HG03558 (cell line): ENCODE results near the gene RANBP17.
"Not testable (repeated sequence)": the region's sequence is repeated elsewhere in the genome, so short reads cannot be mapped to it uniquely, and the experiment has no call there.

Experiments used
- ATAC-seq: cut with Tn5 transposase; IDR thresholded peaks from one replicate; pipeline ENCODE4 v1.9.1; 2021; ENCODE audit warnings: moderate number of reproducible peaks; ENCODE audit not compliant: unreplicated experiment; ENCODE audit errors: extremely low read depth

Gene RANBP17

GRCh38 chr5:171272996-171273970 lies 411.5 kb downstream of the RANBP17 start:
- ATAC-seq: no peak

DNA sequence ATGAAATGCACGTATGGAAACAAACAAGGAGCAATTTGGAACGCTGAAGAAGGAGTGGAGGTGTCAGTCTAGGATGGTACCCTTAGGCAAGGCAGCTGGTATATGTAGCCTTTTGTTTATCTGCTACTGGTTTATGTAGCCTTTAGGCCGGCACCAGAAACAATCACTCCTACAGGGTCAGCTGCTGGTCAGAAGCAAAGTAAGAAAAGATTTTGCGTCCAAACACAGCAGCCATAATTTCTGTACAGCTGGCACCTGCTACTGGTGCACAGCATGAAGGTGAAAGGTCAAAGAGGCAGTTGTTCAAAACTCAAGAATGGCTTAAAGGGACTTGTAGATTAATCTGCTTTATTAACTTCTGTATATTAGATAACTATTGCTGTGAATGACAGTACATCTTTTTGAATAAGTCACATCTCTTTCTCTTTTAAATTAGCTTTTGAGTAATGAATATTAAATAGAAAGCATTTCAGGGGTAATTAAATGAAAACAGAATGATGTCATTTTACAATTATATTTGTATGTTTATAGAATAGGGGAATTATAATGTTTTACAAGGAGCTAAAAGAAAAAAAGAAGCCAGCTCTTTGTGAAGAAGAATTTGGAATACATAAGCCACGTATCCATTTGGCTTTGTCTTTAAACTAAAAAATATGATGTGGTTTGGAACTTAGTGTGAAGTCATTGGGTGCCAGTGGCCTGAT lies 414.2 kb downstream of the RANBP17 start:
- ATAC-seq: no peak

GRCh38 chr5:171283753-171284152 lies 421.9 kb downstream of the RANBP17 start:
- ATAC-seq: no peak

- ATAC-seq: no peak
These were observed 423.6 kb downstream of the RANBP17 start for GRCh38 chr5:171285465-171285864.

DNA sequence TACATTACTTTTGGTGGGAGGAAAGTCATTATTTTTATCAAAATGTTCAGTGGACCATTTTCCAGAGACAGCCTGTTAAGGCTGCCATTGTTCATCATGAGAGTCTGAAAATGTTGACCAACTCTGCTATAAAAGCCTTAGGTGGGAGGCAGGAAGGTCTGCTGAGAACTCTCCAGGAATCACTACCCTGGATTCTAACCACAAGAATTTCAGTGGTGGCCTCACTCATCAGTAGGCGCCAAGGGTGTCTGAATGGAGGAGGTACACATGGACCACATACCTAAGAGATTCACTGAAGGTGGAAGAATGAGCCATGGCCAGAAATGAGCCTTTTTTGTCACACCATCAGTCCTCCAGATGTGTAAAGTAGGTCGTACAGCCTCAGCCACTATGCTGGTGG lies 426.2 kb downstream of the RANBP17 start:
- no peak for ATAC-seq

- no peak for ATAC-seq
These were observed 429.6 kb downstream of the RANBP17 start for GRCh38 chr5:171291371-171291770.

DNA sequence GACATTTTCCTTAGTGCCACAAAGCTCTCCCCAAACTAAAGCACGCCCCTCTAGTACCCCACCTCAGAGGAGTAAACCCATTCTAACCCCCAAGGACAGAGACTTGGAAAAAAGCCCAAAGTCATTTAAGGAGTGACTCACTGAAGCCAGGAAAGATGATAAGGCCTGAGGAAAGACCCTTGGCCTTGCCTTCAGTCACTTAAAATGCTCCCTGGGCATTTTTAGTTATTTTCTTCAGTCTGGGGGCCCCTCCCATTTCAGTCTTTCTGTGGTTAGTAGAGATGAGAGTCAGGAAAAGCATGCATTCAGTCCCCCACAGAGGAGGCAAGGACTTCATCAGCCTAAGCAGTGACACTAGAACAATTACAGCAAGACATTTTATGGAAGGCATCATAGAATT lies 433.5 kb downstream of the RANBP17 start:
- no peak for ATAC-seq

DNA sequence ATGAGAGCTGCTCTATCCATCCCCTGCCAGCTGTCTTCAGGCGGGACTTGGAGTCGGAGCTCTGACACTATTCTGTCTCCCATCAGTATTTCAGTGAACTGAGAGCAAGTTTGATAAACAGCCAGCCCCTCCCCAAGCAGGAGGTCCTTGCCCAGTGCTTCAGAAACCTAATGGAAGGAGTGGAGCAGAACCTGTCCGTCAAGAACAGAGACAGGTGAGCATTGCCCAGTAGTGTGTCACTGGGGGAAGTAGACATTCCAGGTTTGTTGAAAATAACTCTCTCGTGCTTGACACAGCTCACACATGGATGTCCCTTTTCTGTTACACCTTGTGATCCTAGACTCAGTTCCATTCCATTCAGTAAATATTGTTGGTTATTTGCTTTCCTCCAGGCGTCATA lies 434.0 kb downstream of the RANBP17 start:
- ATAC-seq: no peak

- ATAC-seq: not testable (repeated sequence)
These were observed 436.1 kb downstream of the RANBP17 start for GRCh38 chr5:171297941-171298340.

DNA sequence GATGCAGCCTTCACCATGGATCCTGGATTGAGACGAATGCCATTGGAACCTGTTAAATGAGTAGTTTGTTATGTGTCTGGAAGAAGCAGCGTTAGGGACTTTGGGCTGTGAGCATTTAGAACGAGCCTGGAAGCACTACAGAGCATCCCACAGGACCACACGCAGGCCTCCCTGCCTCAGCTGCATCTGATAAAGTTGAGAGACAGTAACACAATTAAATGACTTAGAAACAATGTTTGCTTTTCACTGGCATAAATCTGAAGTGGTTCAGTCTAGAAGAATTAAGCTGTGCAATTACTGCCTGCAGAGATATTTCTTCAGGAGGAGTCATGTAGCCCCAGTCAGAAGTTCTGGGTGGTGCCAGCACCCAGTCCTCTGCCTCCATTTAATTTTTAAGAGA lies 437.4 kb downstream of the RANBP17 start:
- no peak for ATAC-seq

DNA sequence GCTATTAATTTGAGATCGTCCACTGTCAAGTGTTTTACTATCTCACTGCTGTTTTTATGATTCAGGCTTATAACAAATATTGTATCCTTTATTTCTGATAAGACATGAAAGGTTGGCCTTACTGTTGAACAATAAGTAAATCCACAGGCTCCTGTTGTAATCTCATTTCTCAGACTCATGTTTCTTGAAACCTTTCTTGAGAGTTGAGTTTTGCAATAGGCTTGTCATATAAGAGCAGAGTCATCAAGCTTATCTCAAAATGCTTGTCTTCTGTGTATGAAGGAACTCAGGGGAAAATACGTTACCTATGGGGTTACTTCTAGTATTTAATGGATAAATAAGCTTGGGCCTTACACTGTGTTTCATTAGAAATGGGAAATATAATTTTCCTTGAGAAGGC lies 438.0 kb downstream of the RANBP17 start:
- ATAC-seq: no peak

DNA sequence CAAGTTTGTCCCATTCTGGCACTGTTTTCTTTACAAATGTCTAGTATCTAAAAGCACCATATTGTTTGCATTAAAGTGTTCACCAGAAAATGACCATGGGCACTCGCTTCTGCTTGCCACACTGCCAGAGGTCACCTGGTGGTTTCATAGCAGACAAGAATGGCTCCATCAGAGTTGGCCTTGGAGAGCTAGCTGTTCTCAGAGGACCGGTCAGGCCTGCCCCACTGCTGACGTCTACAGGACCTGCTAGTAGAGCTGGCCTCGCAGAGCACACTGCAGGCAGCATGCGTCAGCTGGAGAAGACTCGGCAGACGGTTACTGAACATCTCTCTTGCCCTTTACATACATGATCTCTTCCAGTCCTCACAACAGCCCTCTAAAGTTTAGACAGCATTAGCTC lies 438.5 kb downstream of the RANBP17 start:
- ATAC-seq: no peak

DNA sequence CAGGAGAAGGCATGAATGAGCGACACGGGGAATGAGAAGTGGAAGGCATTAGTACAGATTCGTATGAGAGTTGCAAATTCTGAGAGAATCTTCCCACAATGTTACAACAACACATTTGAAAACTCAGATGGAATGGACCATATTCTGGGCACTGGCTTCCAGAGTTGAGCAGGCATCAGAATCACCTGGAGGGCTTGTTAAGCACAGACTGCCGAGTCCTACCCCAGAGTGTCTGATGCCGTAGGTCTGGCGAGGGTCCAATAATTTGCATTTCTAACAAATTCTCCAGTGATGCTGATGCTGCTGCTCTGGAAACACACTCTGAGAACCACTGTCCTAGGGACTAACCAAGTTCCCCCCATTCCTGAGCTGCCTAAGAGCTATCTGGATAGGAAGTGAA lies 444.3 kb downstream of the RANBP17 start:
- no peak for ATAC-seq

DNA sequence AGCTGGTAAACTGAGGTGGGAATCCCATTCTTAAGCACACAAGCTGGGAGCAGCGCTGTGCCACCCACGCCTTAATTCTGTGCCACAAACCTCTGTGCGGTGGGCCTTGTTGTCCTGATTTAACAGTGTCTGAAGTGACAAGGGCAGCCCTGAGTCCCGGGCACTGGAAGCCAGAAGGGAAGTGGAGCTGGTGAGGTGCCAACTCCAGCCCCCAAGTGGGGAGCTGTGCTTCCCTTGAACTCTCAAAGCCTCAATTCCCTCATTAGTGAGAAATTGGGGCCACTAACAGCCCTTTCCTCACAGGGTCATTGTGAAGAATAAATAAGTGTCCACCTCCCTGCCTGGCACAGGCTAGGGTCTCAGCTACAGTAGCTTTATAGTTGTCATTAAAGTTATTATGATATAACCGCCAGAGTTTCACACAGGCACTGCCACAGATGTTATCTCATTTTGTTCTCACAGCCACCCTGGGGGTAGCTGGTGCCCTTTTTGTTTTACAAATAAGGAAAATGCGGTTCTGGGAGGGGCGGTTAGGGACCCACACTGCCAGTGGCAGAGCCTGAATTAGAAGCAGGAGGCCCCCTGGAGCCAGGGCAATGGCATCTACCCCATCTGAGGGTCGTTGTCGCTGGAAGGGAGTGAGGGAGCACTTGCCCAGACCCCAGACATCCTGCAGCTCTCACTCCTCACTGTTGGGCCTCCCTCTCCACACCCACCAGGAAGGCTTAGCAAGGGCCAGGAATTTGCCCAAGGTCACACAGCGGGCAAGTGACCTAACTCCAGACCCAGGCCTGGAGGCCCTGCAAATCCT lies 445.2 kb downstream of the RANBP17 start:
- no peak for ATAC-seq

DNA sequence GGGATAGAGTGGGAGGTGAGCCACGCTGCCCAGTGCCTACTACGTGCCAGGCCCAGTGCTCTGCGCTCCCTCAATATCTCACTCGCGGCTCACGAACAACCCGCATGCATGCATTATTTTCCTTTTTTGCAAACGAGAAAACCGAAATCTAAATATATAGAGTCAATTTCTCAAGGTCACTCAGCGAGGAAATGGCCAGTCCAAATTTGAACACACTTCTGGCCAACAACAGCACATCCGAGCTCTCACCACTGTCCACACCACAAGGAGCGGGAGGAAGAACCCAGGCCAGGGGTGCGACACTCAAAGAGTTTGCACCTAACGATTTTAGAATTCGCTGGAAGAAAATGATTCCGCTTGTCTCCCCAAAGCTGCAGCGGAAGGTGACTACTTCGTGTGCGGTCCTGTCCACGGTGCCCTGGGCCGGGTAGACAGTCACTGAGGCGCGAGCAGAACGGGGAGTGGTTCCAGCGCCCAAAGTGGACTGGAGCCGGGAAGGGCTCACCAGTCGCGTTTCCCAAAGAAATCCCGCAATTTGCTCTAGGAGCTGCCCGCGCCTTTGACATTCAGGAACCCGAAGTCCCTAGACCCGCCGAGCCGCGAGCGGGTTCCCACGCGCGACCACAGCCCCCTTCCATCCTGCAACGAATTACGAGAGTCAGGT lies 446.1 kb downstream of the RANBP17 start:
- ATAC-seq: no peak

- no peak for ATAC-seq
These were observed 446.8 kb downstream of the RANBP17 start, which contains the start of gene TLX3 for GRCh38 chr5:171308453-171309275. TSS of gene TLX3 (plus strand) at chr5:171309248. CDS start at chr5:171309366, 118 bp downstream.

DNA sequence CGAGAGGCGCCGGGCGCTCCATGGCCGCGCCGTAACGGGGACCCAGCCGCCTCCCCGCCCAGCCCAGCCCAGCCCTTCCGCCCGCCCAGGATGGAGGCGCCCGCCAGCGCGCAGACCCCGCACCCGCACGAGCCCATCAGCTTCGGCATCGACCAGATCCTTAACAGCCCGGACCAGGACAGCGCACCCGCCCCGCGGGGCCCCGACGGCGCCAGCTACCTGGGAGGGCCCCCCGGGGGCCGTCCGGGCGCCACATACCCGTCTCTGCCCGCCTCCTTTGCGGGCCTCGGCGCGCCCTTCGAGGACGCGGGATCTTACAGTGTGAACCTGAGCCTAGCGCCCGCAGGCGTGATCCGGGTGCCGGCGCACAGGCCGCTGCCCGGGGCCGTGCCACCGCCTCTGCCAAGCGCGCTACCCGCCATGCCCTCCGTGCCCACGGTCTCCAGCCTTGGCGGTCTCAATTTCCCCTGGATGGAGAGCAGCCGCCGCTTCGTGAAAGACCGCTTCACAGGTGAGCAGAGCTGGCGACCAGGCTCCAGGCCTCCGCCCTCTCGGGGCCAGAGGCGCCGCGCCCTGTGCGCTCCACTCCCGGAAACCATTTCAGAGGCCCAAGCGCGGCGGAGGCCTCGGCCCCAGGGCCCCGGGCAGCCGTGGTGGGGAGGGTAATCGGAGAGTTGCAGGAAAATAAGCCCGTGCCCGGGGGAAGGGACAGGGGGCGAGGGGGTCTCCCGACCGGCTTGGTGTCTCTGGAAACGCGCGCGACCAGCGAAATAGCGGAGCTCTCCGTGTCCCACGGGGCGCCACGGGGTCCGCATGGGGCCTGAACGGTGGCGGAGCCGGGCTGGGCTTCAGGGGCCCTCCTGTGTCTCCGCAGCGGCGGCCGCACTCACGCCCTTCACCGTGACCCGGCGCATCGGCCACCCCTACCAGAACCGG lies 447.7 kb downstream of the RANBP17 start:
- no peak for ATAC-seq

- ATAC-seq: no peak
These were observed 448.5 kb downstream of the RANBP17 start for GRCh38 chr5:171310212-171310818.
